ENCODE results near the gene TIMM8A.
A peak's percentile ranks its signal among the peaks of the same experiment; 100 is the strongest.

Gene TIMM8A

GRCh38 chrX:101348452-101349192 lies at the start of gene TIMM8A:
Gene TIMM8A, minus strand, starts transcription at chrX:101348742. Its CDS starts 78 bp downstream, at chrX:101348664.
- no peak for TF ChIP-seq CTCF (conservative IDR thresholded peaks at IDR 0.05; ENCODE audit: low read depth, low read length)
- peak; percentile 69 for DNase-seq (ENCODE audit: low read depth)

GRCh38 chrX:101397779-101398178 lies 49.2 kb upstream of the TIMM8A start:
- peak; percentile 58 for DNase-seq (ENCODE audit: low read depth)
- H3K4me3 ChIP-seq (ENCODE audit: low read depth, low read length): no peak overlapping the region
- no peak for TF ChIP-seq CTCF (conservative IDR thresholded peaks at IDR 0.05; ENCODE audit: low read depth, low read length)

More at GRCh38 chrX:101348452-101349192, at the start of gene TIMM8A:
- peak within 1 kb of the TSS; percentile 82 for H3K4me3 ChIP-seq (ENCODE audit: low read depth, low read length)

- no peak overlapping the region for H3K4me3 ChIP-seq (ENCODE audit: low read depth, low read length)
- no peak for TF ChIP-seq CTCF (conservative IDR thresholded peaks at IDR 0.05; ENCODE audit: low read depth, low read length)
- peak; percentile 48 for DNase-seq (ENCODE audit: low read depth)
Measured at GRCh38 chrX:101395789-101396188, 47.2 kb upstream of the TIMM8A start.

GRCh38 chrX:101394372-101394771 lies 45.8 kb upstream of the TIMM8A start:
- no peak for DNase-seq (ENCODE audit: low read depth)
- no peak overlapping the region for H3K4me3 ChIP-seq (ENCODE audit: low read depth, low read length)
- TF ChIP-seq CTCF (conservative IDR thresholded peaks at IDR 0.05; ENCODE audit: low read depth, low read length): no peak

GRCh38 chrX:101393530-101394305 lies 45.2 kb upstream of the TIMM8A start:
- DNase-seq (ENCODE audit: low read depth): no peak
- no peak overlapping the region for H3K4me3 ChIP-seq (ENCODE audit: low read depth, low read length)
- no peak for TF ChIP-seq CTCF (conservative IDR thresholded peaks at IDR 0.05; ENCODE audit: low read depth, low read length)

GRCh38 chrX:101391831-101392230 lies 43.3 kb upstream of the TIMM8A start:
- no peak for DNase-seq (ENCODE audit: low read depth)
- peak overlapping the region; percentile 72 for H3K4me3 ChIP-seq (ENCODE audit: low read depth, low read length)
- TF ChIP-seq CTCF (conservative IDR thresholded peaks at IDR 0.05; ENCODE audit: low read depth, low read length): no peak

All from choroid plexus epithelial cell (primary cell).